KMS-11 (cell line): ENCODE measurements around the gene FBRS.

Experiments used
- H2AFZ ChIP-seq: fragments of 200-600 bp; sonication (generic); 2 replicates; pipeline ENCODE4 v1.6.1; 2016; ENCODE audit warnings: antibody characterized with exemption, mixed run types, low read depth
- H3K27ac ChIP-seq: fragments of 200-600 bp; sonication (generic); 2 replicates; pipeline ENCODE4 v1.6.1; 2016; ENCODE audit warnings: mild to moderate bottlenecking, mixed run types
- H3K27me3 ChIP-seq: fragments of 200-600 bp; sonication (generic); 2 replicates; pipeline ENCODE4 v1.6.1; 2017; ENCODE audit warnings: mild to moderate bottlenecking, low read depth, mixed run types, moderate library complexity; ENCODE audit not compliant: insufficient read depth
- H3K36me3 ChIP-seq: fragments of 200-600 bp; sonication (generic); 2 replicates; pipeline ENCODE4 v1.6.1; 2017; ENCODE audit warnings: mild to moderate bottlenecking, mixed run types; ENCODE audit not compliant: insufficient read depth
- H3K4me1 ChIP-seq: fragments of 200-600 bp; sonication (generic); 2 replicates; pipeline ENCODE4 v1.6.1; 2016; ENCODE audit warnings: mild to moderate bottlenecking, low read depth, mixed run types; ENCODE audit not compliant: poor library complexity, severe bottlenecking
- H3K4me2 ChIP-seq: fragments of 200-600 bp; sonication (generic); 2 replicates; pipeline ENCODE4 v1.7.0; 2016; ENCODE audit warnings: mild to moderate bottlenecking, mixed run types
- H3K4me3 ChIP-seq: fragments of 200-600 bp; sonication (generic); IDR thresholded peaks from 2 replicates; pipeline ENCODE4 v1.6.1; 2017; ENCODE audit warnings: low read depth, low read length, mixed read lengths; ENCODE audit not compliant: insufficient read depth
- H3K79me2 ChIP-seq: fragments of 200-600 bp; sonication (generic); 2 replicates; pipeline ENCODE4 v1.6.1; 2016; ENCODE audit warnings: low read depth, mixed run types; ENCODE audit not compliant: insufficient read depth
- H3K9ac ChIP-seq: fragments of 200-600 bp; sonication (generic); 2 replicates; pipeline ENCODE4 v1.6.1; 2016; ENCODE audit warnings: mild to moderate bottlenecking, mixed run types
- H4K20me1 ChIP-seq: fragments of 200-600 bp; sonication (generic); 2 replicates; pipeline ENCODE4 v1.6.1; 2016; ENCODE audit warnings: mild to moderate bottlenecking, mixed run types; ENCODE audit not compliant: insufficient read depth
- CTCF ChIP-seq: fragments of 200-600 bp; sonication (generic); conservative IDR thresholded peaks from 2 replicates; pipeline ENCODE4 v1.6.1; 2017; ENCODE audit warnings: low read depth, mild to moderate bottlenecking, antibody characterized with exemption, low read length, moderate library complexity, mixed read lengths

Gene FBRS

GRCh38 chr16:30655815-30656347 lies 2.4 kb upstream of the FBRS start:
- TF ChIP-seq CTCF = no peak

GRCh38 chr16:30656388-30656787 lies 1.8 kb upstream of the FBRS start:
- Histone ChIP-seq H3K79me2 (peaks cover 18% of the 10 kb centered on the region), H2AFZ (no peak overlapping the region), H3K9ac (peak overlapping the region; percentile 58; the same call in 1 of the 2 replicates), H4K20me1 (no peaks in the 10 kb centered on the region), H3K4me2 (peak overlapping the region; percentile 76; the same call in 1 of the 2 replicates), H3K27me3 (no peaks in the 10 kb centered on the region), H3K27ac (peak overlapping the region; percentile 86), H3K4me1 (peaks cover 34% of the 10 kb centered on the region), H3K36me3 (no peaks in the 10 kb centered on the region), H3K4me3 (no peak overlapping the region)
- TF ChIP-seq CTCF = no peak

More at GRCh38 chr16:30655815-30656347, 2.4 kb upstream of the FBRS start:
- Histone ChIP-seq H4K20me1 (no peaks in the 10 kb centered on the region), H3K4me3 (no peak overlapping the region), H2AFZ (no peak overlapping the region), H3K36me3 (no peaks in the 10 kb centered on the region), H3K27me3 (no peaks in the 10 kb centered on the region), H3K27ac (no peak overlapping the region; the same call in 1 of the 2 replicates), H3K4me2 (peak overlapping the region; percentile 76; the same call in 1 of the 2 replicates), H3K9ac (no peak overlapping the region), H3K79me2 (peaks cover 13% of the 10 kb centered on the region; the same call in 1 of the 2 replicates), H3K4me1 (peaks cover 30% of the 10 kb centered on the region)

- Histone ChIP-seq H4K20me1 (no peaks in the 10 kb centered on the region), H3K9ac (peak overlapping the region; percentile 58), H3K27me3 (no peaks in the 10 kb centered on the region), H3K27ac (peak overlapping the region; percentile 86), H2AFZ (peak overlapping the region; percentile 66), H3K4me2 (peak overlapping the region; percentile 76), H3K79me2 (peaks cover 26% of the 10 kb centered on the region), H3K4me1 (peaks cover 37% of the 10 kb centered on the region), H3K4me3 (no peak overlapping the region), H3K36me3 (no peaks in the 10 kb centered on the region)
- no peak for TF ChIP-seq CTCF
Measured at GRCh38 chr16:30656974-30657865, 1.0 kb upstream of the FBRS start.

- Histone ChIP-seq H3K9ac (peak overlapping the region; percentile 64), H3K4me2 (peak overlapping the region; percentile 27; the same call in 1 of the 2 replicates), H3K36me3 (0 out of 2 replicates have a peak, but pooled peaks cover 5% of the 10 kb centered on the region), H4K20me1 (no peaks in the 10 kb centered on the region; the same call in 1 of the 2 replicates), H3K27ac (peak overlapping the region; percentile 86), H3K4me1 (peaks cover 48% of the 10 kb centered on the region), H3K79me2 (peaks cover 43% of the 10 kb centered on the region), H2AFZ (peak overlapping the region; percentile 38), H3K4me3 (peak overlapping the region; percentile 26), H3K27me3 (no peaks in the 10 kb centered on the region)
- peak; percentile 34; the same call in 1 of the 2 replicates for TF ChIP-seq CTCF
Measured at GRCh38 chr16:30658731-30659506, 688 bp downstream of the FBRS start.
